GM21447 (cell line): ENCODE results near the gene JMJD1C.
"Not testable (repeated sequence)": the region's sequence is repeated elsewhere in the genome, so short reads cannot be mapped to it uniquely, and the experiment has no call there.

Experiments
- ATAC-seq: cut with Tn5 transposase; IDR thresholded peaks from one replicate; pipeline ENCODE4 v1.9.1; 2021; ENCODE audit not compliant: unreplicated experiment

Gene JMJD1C

GRCh38 chr10:63304146-63304545 is 161.6 kb downstream of the JMJD1C start:
- ATAC-seq = no peak

GRCh38 chr10:63300801-63301200 is 165.0 kb downstream of the JMJD1C start:
- ATAC-seq = no peak

- no peak for ATAC-seq
Observed at GRCh38 chr10:63297941-63298340, 167.8 kb downstream of the JMJD1C start.

- ATAC-seq = no peak
Observed at GRCh38 chr10:63294781-63295180, 171.0 kb downstream of the JMJD1C start.

- ATAC-seq = not testable (repeated sequence)
Observed at GRCh38 chr10:63292847-63293246, 172.9 kb downstream of the JMJD1C start.

GRCh38 chr10:63288170-63288569 is 177.6 kb downstream of the JMJD1C start:
- ATAC-seq = no peak

GRCh38 chr10:63286754-63287264 is 179.0 kb downstream of the JMJD1C start:
- ATAC-seq = peak; percentile 79

GRCh38 chr10:63286340-63286739 is 179.4 kb downstream of the JMJD1C start:
- ATAC-seq = peak; percentile 53

- ATAC-seq = not testable (repeated sequence)
Observed at GRCh38 chr10:63283901-63284300, 181.9 kb downstream of the JMJD1C start.

- no peak for ATAC-seq
Observed at GRCh38 chr10:63283093-63283492, 182.7 kb downstream of the JMJD1C start.

GRCh38 chr10:63281967-63282366 is 183.8 kb downstream of the JMJD1C start:
- ATAC-seq = no peak

GRCh38 chr10:63280386-63280785 is 185.4 kb downstream of the JMJD1C start:
- no peak for ATAC-seq

GRCh38 chr10:63275094-63275493 is 190.7 kb downstream of the JMJD1C start:
- ATAC-seq = no peak

- no peak for ATAC-seq
Observed at GRCh38 chr10:63273577-63273976, 192.2 kb downstream of the JMJD1C start.

GRCh38 chr10:63268798-63269503 is 196.8 kb downstream of the JMJD1C start:
- peak; percentile 91 for ATAC-seq

- ATAC-seq = no peak
Observed at GRCh38 chr10:63268149-63268797, 197.5 kb downstream of the JMJD1C start.

- no peak for ATAC-seq
Observed at GRCh38 chr10:63267414-63268148, 198.2 kb downstream of the JMJD1C start.

GRCh38 chr10:63266391-63267316 is 199.1 kb downstream of the JMJD1C start:
- ATAC-seq = no peak

GRCh38 chr10:63265683-63266235 is 200.0 kb downstream of the JMJD1C start:
- no peak for ATAC-seq

- ATAC-seq = no peak
Observed at GRCh38 chr10:63265222-63265617, 200.6 kb downstream of the JMJD1C start.
